H1 (cell line): ENCODE results near the gene RPTN. TPM values are rescaled to one million over a fixed set of nuclear protein-coding genes. Genes with fewer than 3 reads are reported as not detected.

ENCODE experiments used
- CTCF ChIA-PET: fragments of 300-600 bp; sonication (Branson Sonifier 250); formaldehyde crosslinking; loops from one replicate; lab custom pipeline; 2021; ENCODE audit not compliant: partially characterized antibody; lab: Charles Lee
- POLR2A ChIA-PET: fragments of 300-600 bp; sonication (Branson Sonifier 250); formaldehyde crosslinking; loops from one replicate; lab custom pipeline; 2021; ENCODE audit warnings: inconsistent platforms; ENCODE audit not compliant: partially characterized antibody; lab: Charles Lee
- DNase-seq, 2 experiments: peaks; one replicate each; pipeline versions ENCODE4 v3.0.0 to v3.0.0-alpha.2; 2010 to 2022; ENCODE audit warnings: low spot score in 2 of 2, low read depth in 1 of 2, mixed read lengths in 1 of 2
- FAIRE-seq: peaks from 2 replicates; lab custom pipeline; 2011; peaks lifted over from hg19 to GRCh38; lab: Jason Lieb, UNC
- H2AFZ ChIP-seq: 2 replicates; pipeline ENCODE4 v1.8.1; 2012; ENCODE audit warnings: low read length, inconsistent platforms
- H2AK5ac ChIP-seq: 2 replicates; pipeline ENCODE4 v1.6.1; 2013; ENCODE audit warnings: low read depth, low read length
- H2BK120ac ChIP-seq: replicated peaks from 2 replicates; pipeline ENCODE3; 2013; ENCODE audit warnings: low read depth, low read length, inconsistent platforms
- H2BK12ac ChIP-seq: 2 replicates; pipeline ENCODE4 v1.6.1; 2013; ENCODE audit warnings: low read depth, low read length
- H2BK15ac ChIP-seq: 2 replicates; pipeline ENCODE4 v1.6.1; 2013; ENCODE audit warnings: low read length
- H2BK20ac ChIP-seq: 2 replicates; pipeline ENCODE4 v1.6.1; 2013; ENCODE audit warnings: low read length
- H2BK5ac ChIP-seq: 2 replicates; pipeline ENCODE4 v1.6.1; 2013; ENCODE audit warnings: low read depth, low read length
- H3K14ac ChIP-seq: 2 replicates; pipeline ENCODE4 v1.6.1; 2013; ENCODE audit warnings: inconsistent platforms; ENCODE audit not compliant: insufficient read length
- H3K18ac ChIP-seq: 2 replicates; pipeline ENCODE4 v1.6.1; 2013; ENCODE audit warnings: low read length; ENCODE audit errors: extremely low read depth
- H3K23ac ChIP-seq: 2 replicates; pipeline ENCODE4 v1.6.1; 2013; ENCODE audit warnings: inconsistent platforms; ENCODE audit not compliant: insufficient read length
- H3K23me2 ChIP-seq: 2 replicates; pipeline ENCODE4 v1.6.1; 2013; ENCODE audit warnings: low read depth, low read length
- H3K27ac ChIP-seq: 2 replicates; pipeline ENCODE4 v1.6.1; 2011; ENCODE audit warnings: low read depth, low read length, inconsistent platforms
- H3K27me3 ChIP-seq, 4 experiments: replicated peaks in 1 of 4; 1 replicate in 1 of 4; 2 replicates in 3 of 4; pipeline versions ENCODE4 v1.6.1 to v1.8.1; 2011 to 2013; ENCODE audit warnings: low read length in 3 of 4, mild to moderate bottlenecking in 3 of 4, inconsistent platforms in 2 of 4, mixed read lengths in 2 of 4, moderate library complexity in 1 of 4; ENCODE audit not compliant: control insufficient read depth in 3 of 4, insufficient read depth in 3 of 4; ENCODE audit errors: extremely low read depth in 1 of 4
- H3K36me3 ChIP-seq, 4 experiments: 2 replicates each; pipeline versions ENCODE4 v1.6.1 to v1.8.1; 2011 to 2013; ENCODE audit warnings: mild to moderate bottlenecking in 4 of 4, low read length in 3 of 4, moderate library complexity in 2 of 4, control low read depth in 1 of 4, inconsistent platforms in 1 of 4; ENCODE audit not compliant: insufficient read depth in 4 of 4, control insufficient read depth in 2 of 4
- H3K4ac ChIP-seq: replicated peaks from 2 replicates; pipeline ENCODE3; 2013; ENCODE audit warnings: low read length, low read depth, mixed read lengths, inconsistent platforms; ENCODE audit not compliant: insufficient read length
- H3K4me1 ChIP-seq, 4 experiments: replicated peaks in 1 of 4; 1 replicate in 1 of 4; 2 replicates in 3 of 4; pipeline versions ENCODE4 v1.6.1 to v1.8.1; 2011 to 2013; ENCODE audit warnings: low read length in 3 of 4, inconsistent platforms in 2 of 4, mixed read lengths in 1 of 4; ENCODE audit not compliant: insufficient read depth in 4 of 4, control insufficient read depth in 3 of 4
- H3K4me2 ChIP-seq, 2 experiments: 2 replicates each; pipeline versions ENCODE4 v1.6.1 to v1.8.1; 2011 to 2013; ENCODE audit warnings: low read depth in 2 of 2, low read length in 2 of 2, control low read depth in 1 of 2, inconsistent platforms in 1 of 2, mild to moderate bottlenecking in 1 of 2; ENCODE audit not compliant: insufficient read depth in 1 of 2
- H3K4me3 ChIP-seq, 4 experiments: fragments of 200-600, 300-600 bp in 1 of 4; sonication (generic), shearing (Covaris generic), sonication (Bioruptor Twin) in 1 of 4; 2 replicates each; pipeline versions ENCODE4 v1.5.1 to v1.8.1; 2011 to 2016; ENCODE audit warnings: low read length in 4 of 4, low read depth in 3 of 4, control low read depth in 2 of 4, inconsistent platforms in 2 of 4, mild to moderate bottlenecking in 2 of 4, mixed read lengths in 1 of 4, moderate library complexity in 1 of 4; ENCODE audit not compliant: insufficient read depth in 2 of 4; ENCODE audit errors: extremely low read depth in 1 of 4
- H3K56ac ChIP-seq: replicated peaks from 2 replicates; pipeline ENCODE3; 2013; ENCODE audit warnings: low read depth, mild to moderate bottlenecking, mixed read lengths, low read length, inconsistent platforms; ENCODE audit not compliant: insufficient read length
- H3K79me1 ChIP-seq: 2 replicates; pipeline ENCODE4 v1.6.1; 2013; ENCODE audit warnings: low read depth, low read length, control low read depth
- H3K79me2 ChIP-seq, 2 experiments: 2 replicates each; pipeline versions ENCODE4 v1.6.1 to v1.8.1; 2012 to 2013; ENCODE audit warnings: low read length in 2 of 2, mild to moderate bottlenecking in 2 of 2, inconsistent platforms in 1 of 2; ENCODE audit not compliant: insufficient read depth in 2 of 2, control insufficient read depth in 1 of 2
- H3K9ac ChIP-seq, 4 experiments: replicated peaks in 1 of 4; 1 replicate in 1 of 4; 2 replicates in 3 of 4; pipeline versions ENCODE4 v1.6.1 to v1.8.1; 2011 to 2013; ENCODE audit warnings: low read depth in 3 of 4, low read length in 3 of 4, control low read depth in 2 of 4, mild to moderate bottlenecking in 2 of 4, moderate library complexity in 2 of 4, inconsistent platforms in 1 of 4; ENCODE audit errors: extremely low read depth in 1 of 4
- H3K9me3 ChIP-seq, 2 experiments: 2 replicates each; pipeline versions ENCODE4 v1.6.1 to v1.8.1; 2012 to 2013; ENCODE audit warnings: mild to moderate bottlenecking in 2 of 2, moderate library complexity in 2 of 2, control low read depth in 1 of 2, inconsistent platforms in 1 of 2, low read depth in 1 of 2, low read length in 1 of 2, mixed read lengths in 1 of 2; ENCODE audit not compliant: insufficient read depth in 2 of 2
- H4K20me1 ChIP-seq, 2 experiments: replicated peaks in 1 of 2; 2 replicates each; pipeline versions ENCODE3 to v1.8.1; 2011 to 2013; ENCODE audit warnings: inconsistent platforms in 2 of 2, low read length in 2 of 2, mild to moderate bottlenecking in 1 of 2; ENCODE audit not compliant: insufficient read depth in 2 of 2, control insufficient read depth in 1 of 2
- H4K5ac ChIP-seq: 2 replicates; pipeline ENCODE4 v1.6.1; 2013; ENCODE audit warnings: low read length, low read depth, mixed read lengths, inconsistent platforms; ENCODE audit not compliant: insufficient read length
- H4K8ac ChIP-seq: 2 replicates; pipeline ENCODE4 v1.8.0; 2013; ENCODE audit warnings: mild to moderate bottlenecking, moderate library complexity, low read length, inconsistent platforms; ENCODE audit not compliant: insufficient read depth; ENCODE audit errors: extremely low read depth
- H4K91ac ChIP-seq: replicated peaks from 2 replicates; pipeline ENCODE3; 2013; ENCODE audit warnings: low read length, mixed read lengths, inconsistent platforms; ENCODE audit not compliant: insufficient read length
- HDAC6 ChIP-seq: IDR thresholded peaks from one replicate; pipeline ENCODE4 v1.7.1; 2012; ENCODE audit warnings: low read depth, mild to moderate bottlenecking, inconsistent platforms, low read length, moderate library complexity
- NRF1 ChIP-seq: IDR thresholded peaks from 2 replicates; pipeline ENCODE4 v1.6.1; 2011; ENCODE audit warnings: mild to moderate bottlenecking, low read depth, low read length, improper control_type of control experiment
- POU5F1 ChIP-seq: IDR thresholded peaks from 2 replicates; pipeline ENCODE4 v1.6.1; 2011; ENCODE audit warnings: low read depth, mild to moderate bottlenecking, low read length, moderate library complexity
- TBP ChIP-seq: IDR thresholded peaks from 2 replicates; pipeline ENCODE4 v1.6.1; 2011; ENCODE audit warnings: low read depth, low read length, improper control_type of control experiment
- TEAD4 ChIP-seq: IDR thresholded peaks from 2 replicates; pipeline ENCODE4 v1.6.1; 2012; ENCODE audit warnings: low read depth, low read length, inconsistent platforms, mixed read lengths
- ZNF274 ChIP-seq: IDR thresholded peaks from 2 replicates; pipeline ENCODE4 v1.7.0; 2012; ENCODE audit warnings: low read length, borderline replicate concordance; ENCODE audit errors: extremely low read depth
- WGBS, 2 experiments: shearing (Covaris generic) in 1 of 2; methylation state at CpG; one replicate each; pipeline versions ENCODE4 v1.1.6 to v1.1.7; 2013 to 2015; ENCODE audit warnings: low lambda C conversion rate in 2 of 2, mixed read lengths in 2 of 2, inconsistent platforms in 1 of 2, low coverage in 1 of 2, missing lambda C conversion rate in 1 of 2; ENCODE audit not compliant: insufficient replicate concordance in 2 of 2, insufficient coverage in 1 of 2, insufficient read length in 1 of 2; ENCODE audit errors: extremely low coverage in 1 of 2, missing lambda C conversion rate in 1 of 2; 5-methylcytosine and 5-hydroxymethylcytosine counted together
- polyA plus RNA-seq, 7 experiments: library from polyadenylated mRNA; depleted of rRNA in 3 of 7; stranded (reverse) in 5 of 7; unstranded in 2 of 7; fragments of >200 nt in 5 of 7; fragments of 200-250 nt in 2 of 7; gene quantifications; 1 replicate in 5 of 7; 2 replicates in 1 of 7; 4 replicates in 1 of 7; pipeline versions ENCODE4 v1.2.1 to v1.2.3, GENCODE V29; 2011 to 2013; ENCODE audit warnings: missing spikeins in 2 of 7, mixed read lengths in 2 of 7
- total RNA-seq: library from RNA; stranded (reverse); fragmentation: NEBNext Ultra II Directional; extraction: Animal tissue kit (Norgen Biotek cat#: 25700); gene quantifications from 2 replicates; pipeline ENCODE4 v1.2.1, GENCODE V29; 2021
- TF ChIP-seq, protein P1 (sequence below): IDR thresholded peaks from 2 replicates; pipeline ENCODE4 v1.6.1; 2011; ENCODE audit warnings: low read length, improper control_type of control experiment

The RPTN gene
- total and polyA plus RNA-seq, 2 of the 8 experiments (the other 6 are each of a cell fraction or from before 2014, with no cell fraction given): not detected

DNA sequence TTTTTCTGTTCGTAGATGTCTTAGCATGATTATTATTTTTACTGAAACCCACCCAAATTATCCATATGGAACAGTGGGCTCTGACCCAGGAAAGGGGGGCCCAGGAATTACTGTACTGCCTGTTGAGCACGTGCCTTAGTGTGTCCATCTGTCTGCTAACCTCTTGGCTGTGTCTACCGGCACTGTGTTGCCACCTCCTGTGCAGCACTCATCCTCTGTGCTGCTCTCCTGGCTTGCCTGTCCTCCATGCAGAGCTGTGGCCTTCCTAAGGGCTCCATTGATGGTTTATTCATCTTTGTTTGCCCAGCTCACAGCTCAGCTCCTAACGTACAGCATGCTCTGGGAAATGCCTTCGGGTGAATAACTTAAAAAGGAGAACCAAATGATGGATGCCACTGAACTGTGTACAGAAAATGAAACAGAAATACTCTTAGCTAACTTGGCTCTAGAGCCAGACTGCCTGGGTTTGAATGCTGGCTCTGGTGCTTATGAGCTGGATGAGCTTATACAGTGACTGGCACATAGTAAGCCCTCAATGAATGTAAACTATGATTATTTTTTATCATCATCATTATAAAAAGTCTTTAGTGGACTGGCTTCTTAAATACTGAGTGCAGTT, 11.4 kb upstream of the RPTN start:
- Histone ChIP-seq H3K9me3 (peaks cover 63 to 97% of the 10 kb centered on the region in 2 experiments), H3K79me1 (no peaks in the 10 kb centered on the region), H3K14ac (no peak overlapping the region), H2BK20ac (no peak overlapping the region), H3K56ac (no peak overlapping the region), H2AK5ac (no peak overlapping the region), H4K5ac (no peak overlapping the region), H2BK120ac (no peak overlapping the region), H2BK15ac (no peak overlapping the region), H4K91ac (no peak overlapping the region), H3K36me3 (no peaks in the 10 kb centered on the region), H3K9ac (no peak overlapping the region), H4K20me1 (no peaks in the 10 kb centered on the region), H3K4me2 (no peak overlapping the region), H3K4ac (no peak overlapping the region), H2BK12ac (no peak overlapping the region), H2BK5ac (no peak overlapping the region), H3K23me2 (no peaks in the 10 kb centered on the region), H3K4me3 (no peak overlapping the region), H4K8ac (no peak overlapping the region), H3K18ac (no peak overlapping the region), H3K4me1 (no peaks in the 10 kb centered on the region), H2AFZ (no peak overlapping the region), H3K79me2 (no peaks in the 10 kb centered on the region), H3K27ac (no peak overlapping the region), H3K23ac (no peak overlapping the region), H3K27me3 (no peaks in the 10 kb centered on the region)
- FAIRE-seq: no peak
- ChIA-PET CTCF (interaction anchor here (1.2 kb wide), 1 partner anchor 9 kb away, joined by 3 read pairs; no protein-coding TSS in a partner anchor), POLR2A (no interaction called here)
- WGBS, 2 experiments: 76% methylated on average over 5 of the region's 5 CpGs; no CpG with 5 or more reads in 1 of the 2 experiments
- TF ChIP-seq ZNF274 (no peak), HDAC6 (no peak), POU5F1 (no peak), NRF1 (no peak), TEAD4 (no peak), TBP (no peak)
- TF ChIP-seq, protein P1, sequence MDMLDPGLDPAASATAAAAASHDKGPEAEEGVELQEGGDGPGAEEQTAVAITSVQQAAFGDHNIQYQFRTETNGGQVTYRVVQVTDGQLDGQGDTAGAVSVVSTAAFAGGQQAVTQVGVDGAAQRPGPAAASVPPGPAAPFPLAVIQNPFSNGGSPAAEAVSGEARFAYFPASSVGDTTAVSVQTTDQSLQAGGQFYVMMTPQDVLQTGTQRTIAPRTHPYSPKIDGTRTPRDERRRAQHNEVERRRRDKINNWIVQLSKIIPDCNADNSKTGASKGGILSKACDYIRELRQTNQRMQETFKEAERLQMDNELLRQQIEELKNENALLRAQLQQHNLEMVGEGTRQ: no peak
- no peak for DNase-seq
